Smooth muscle cell (in vitro differentiated cells): ENCODE data around the gene KCNK15. TPM values are rescaled to one million over a fixed set of nuclear protein-coding genes. Genes with fewer than 3 reads are reported as not detected.

Experiments used
- DNase-seq: peaks from one replicate; lab custom pipeline; 2025; ENCODE audit not compliant: unreplicated experiment; lab: John Stamatoyannopoulos, UW
- H2AFZ ChIP-seq: fragments of 200-600 bp; sonication (generic); 2 replicates; pipeline ENCODE4 v1.6.0; 2016; ENCODE audit warnings: antibody characterized with exemption, low read depth, mild to moderate bottlenecking
- H3F3A ChIP-seq: fragments of 200-600 bp; sonication (generic); 2 replicates; pipeline ENCODE4 v1.6.0; 2017; ENCODE audit warnings: antibody characterized with exemption, low read depth
- H3K27ac ChIP-seq: fragments of 200-600 bp; sonication (generic); 2 replicates; pipeline ENCODE4 v1.5.1; 2016; ENCODE audit warnings: low read depth, mild to moderate bottlenecking
- H3K27me3 ChIP-seq: fragments of 200-600 bp; sonication (generic); 2 replicates; pipeline ENCODE4 v1.6.1; 2016; ENCODE audit warnings: low read depth, mild to moderate bottlenecking
- H3K36me3 ChIP-seq: fragments of 200-600 bp; sonication (generic); 2 replicates; pipeline ENCODE4 v1.5.1; 2016; ENCODE audit warnings: low read depth
- H3K4me1 ChIP-seq: fragments of 200-600 bp; sonication (generic); 2 replicates; pipeline ENCODE4 v1.5.1; 2016; ENCODE audit warnings: low read depth
- H3K4me2 ChIP-seq: fragments of 200-600 bp; sonication (generic); 2 replicates; pipeline ENCODE4 v1.6.0; 2016; ENCODE audit warnings: mild to moderate bottlenecking
- H3K4me3 ChIP-seq: fragments of 200-600 bp; sonication (generic); 2 replicates; pipeline ENCODE4 v1.5.1; 2016; ENCODE audit warnings: mild to moderate bottlenecking
- H3K79me2 ChIP-seq: fragments of 200-600 bp; sonication (generic); 2 replicates; pipeline ENCODE4 v1.6.0; 2016; ENCODE audit warnings: low read depth, mild to moderate bottlenecking
- H3K9ac ChIP-seq: fragments of 200-600 bp; sonication (generic); 2 replicates; pipeline ENCODE4 v1.6.0; 2016; ENCODE audit warnings: low read depth
- H3K9me3 ChIP-seq: fragments of 200-600 bp; sonication (generic); replicated peaks from 2 replicates; pipeline ENCODE4 v1.5.1; 2016; ENCODE audit warnings: low read depth
- H4K20me1 ChIP-seq: fragments of 200-600 bp; sonication (generic); 2 replicates; pipeline ENCODE4 v1.6.0; 2016; ENCODE audit warnings: low read depth
- whole genome bisulfite sequencing: methylation state at CpG from one replicate; pipeline ENCODE4 v1.1.7; 2016; ENCODE audit warnings: low lambda C conversion rate; 5-methylcytosine and 5-hydroxymethylcytosine counted together
- polyA plus RNA-seq: library from polyadenylated mRNA; unstranded; fragments of >200 nt; fragmentation: Nextera tagmentation; extraction: Ambion mirVana; gene quantifications from 2 replicates; pipeline ENCODE4 v1.2.1, GENCODE V29; 2016
- total RNA-seq: library from RNA; depleted of rRNA; stranded (reverse); fragments of >200 nt; gene quantifications from 2 replicates; pipeline ENCODE4 v1.2.3, GENCODE V29; 2014
- TF ChIP-seq, protein P1 (sequence below): fragments of 200-600 bp; sonication (generic); IDR thresholded peaks from 2 replicates; pipeline ENCODE4 v1.5.1; 2017; ENCODE audit warnings: borderline replicate concordance, mild to moderate bottlenecking, antibody characterized with exemption; ENCODE audit not compliant: insufficient read depth, poor library complexity, severe bottlenecking

Gene KCNK15
- total and polyA plus RNA-seq, 2 experiments from 2014 or later = 0.06 to 0.54 TPM

DNA sequence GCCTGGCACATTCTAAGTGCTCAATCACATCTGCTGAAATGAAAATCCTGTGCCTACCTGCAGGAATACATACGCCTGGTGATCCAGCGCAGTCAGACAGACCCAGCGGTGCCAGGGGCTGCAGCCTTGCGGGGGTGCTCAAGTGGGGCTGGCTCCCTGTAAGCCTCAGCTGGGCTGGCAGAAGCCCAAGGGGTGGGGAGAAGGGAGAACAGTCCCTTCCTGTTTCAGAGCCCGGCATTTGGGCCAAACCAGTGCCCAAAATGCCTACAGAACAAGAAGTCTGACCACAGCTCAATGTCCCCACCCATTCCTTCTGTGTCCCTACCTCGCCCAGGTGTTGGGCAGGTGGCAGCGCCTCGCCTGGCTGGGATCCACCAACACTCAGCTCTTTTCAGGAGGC, 22.6 kb downstream of the KCNK15 start:
- Histone ChIP-seq H3K27ac (no peak overlapping the region), H3K79me2 (no peaks in the 10 kb centered on the region), H3K9ac (no peak overlapping the region), H3K9me3 (no peaks in the 10 kb centered on the region), H4K20me1 (no peaks in the 10 kb centered on the region), H3K4me3 (no peak overlapping the region), H2AFZ (no peak overlapping the region), H3K4me2 (no peak overlapping the region), H3K27me3 (no peaks in the 10 kb centered on the region), H3K4me1 (no peaks in the 10 kb centered on the region), H3F3A (no peaks in the 10 kb centered on the region), H3K36me3 (no peaks in the 10 kb centered on the region)
- 89% methylated on average over 8 of the region's 8 CpGs for WGBS
- TF ChIP-seq, protein P1, sequence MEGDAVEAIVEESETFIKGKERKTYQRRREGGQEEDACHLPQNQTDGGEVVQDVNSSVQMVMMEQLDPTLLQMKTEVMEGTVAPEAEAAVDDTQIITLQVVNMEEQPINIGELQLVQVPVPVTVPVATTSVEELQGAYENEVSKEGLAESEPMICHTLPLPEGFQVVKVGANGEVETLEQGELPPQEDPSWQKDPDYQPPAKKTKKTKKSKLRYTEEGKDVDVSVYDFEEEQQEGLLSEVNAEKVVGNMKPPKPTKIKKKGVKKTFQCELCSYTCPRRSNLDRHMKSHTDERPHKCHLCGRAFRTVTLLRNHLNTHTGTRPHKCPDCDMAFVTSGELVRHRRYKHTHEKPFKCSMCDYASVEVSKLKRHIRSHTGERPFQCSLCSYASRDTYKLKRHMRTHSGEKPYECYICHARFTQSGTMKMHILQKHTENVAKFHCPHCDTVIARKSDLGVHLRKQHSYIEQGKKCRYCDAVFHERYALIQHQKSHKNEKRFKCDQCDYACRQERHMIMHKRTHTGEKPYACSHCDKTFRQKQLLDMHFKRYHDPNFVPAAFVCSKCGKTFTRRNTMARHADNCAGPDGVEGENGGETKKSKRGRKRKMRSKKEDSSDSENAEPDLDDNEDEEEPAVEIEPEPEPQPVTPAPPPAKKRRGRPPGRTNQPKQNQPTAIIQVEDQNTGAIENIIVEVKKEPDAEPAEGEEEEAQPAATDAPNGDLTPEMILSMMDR = no peak
- no peak for DNase-seq

DNA sequence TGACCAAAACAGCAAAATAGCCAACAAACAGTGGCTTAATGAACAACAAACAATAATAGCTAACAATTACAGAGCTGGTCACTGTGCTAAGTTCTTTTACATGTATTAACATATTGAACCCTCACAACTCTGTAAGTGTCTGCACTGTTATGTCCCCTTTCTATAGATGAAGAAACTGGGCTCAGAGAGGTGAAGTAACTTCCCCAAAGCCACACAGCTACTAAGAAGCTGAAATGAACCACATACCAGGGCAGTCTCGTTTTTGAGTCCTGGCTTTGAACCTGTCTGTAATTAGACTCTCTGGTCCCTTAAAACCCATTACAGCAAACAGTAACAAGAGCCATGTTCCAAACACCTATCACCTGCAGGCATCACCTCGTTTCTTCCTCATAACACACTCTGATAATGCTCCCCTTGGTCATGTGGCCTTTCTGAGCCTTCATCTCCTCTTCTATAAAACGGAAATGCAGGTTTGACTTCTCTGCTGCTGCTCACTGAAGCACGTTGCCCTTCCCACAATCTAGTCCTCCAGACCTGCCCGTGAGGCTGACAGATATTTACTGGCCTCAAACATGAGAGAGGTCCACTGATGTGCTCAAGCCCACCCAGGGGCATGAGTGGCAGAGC, 23.3 kb downstream of the KCNK15 start:
- no peaks in the 10 kb centered on the region for H3K9me3 ChIP-seq
- H3K4me1 ChIP-seq = no peaks in the 10 kb centered on the region
- 73% methylated on average over 5 of the region's 5 CpGs for WGBS
- H4K20me1 ChIP-seq = no peaks in the 10 kb centered on the region
- no peak for DNase-seq
- TF ChIP-seq, protein P1 = no peak
- H3K9ac ChIP-seq = no peak overlapping the region
- H3K4me2 ChIP-seq = no peak overlapping the region
- H2AFZ ChIP-seq = no peak overlapping the region
- H3K27ac ChIP-seq = no peak overlapping the region
- H3K79me2 ChIP-seq = no peaks in the 10 kb centered on the region
- no peaks in the 10 kb centered on the region for H3F3A ChIP-seq
- H3K4me3 ChIP-seq = no peak overlapping the region
- no peaks in the 10 kb centered on the region for H3K36me3 ChIP-seq
- no peaks in the 10 kb centered on the region for H3K27me3 ChIP-seq

DNA sequence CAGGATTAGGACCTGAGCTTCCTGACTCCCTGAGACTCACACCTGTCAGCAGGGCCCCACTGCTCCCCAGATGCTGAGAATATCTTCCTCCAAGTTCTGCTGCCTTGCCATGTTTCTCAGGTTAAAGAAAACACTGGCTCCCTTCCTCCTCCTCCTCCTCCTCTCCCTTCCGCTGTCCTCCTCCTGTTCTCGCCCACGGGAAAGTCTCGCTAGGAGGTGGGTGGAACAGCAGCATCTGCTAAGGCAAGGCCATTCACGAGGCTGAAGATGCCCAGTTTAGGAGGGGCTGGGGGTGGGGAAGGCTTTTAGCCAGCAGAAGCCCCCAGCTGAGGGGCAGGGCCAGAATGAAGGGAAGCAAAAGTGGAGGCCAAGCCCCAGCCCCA, 23.8 kb downstream of the KCNK15 start:
- no peak overlapping the region for H3K4me2 ChIP-seq
- TF ChIP-seq, protein P1 = no peak
- H3K79me2 ChIP-seq = no peaks in the 10 kb centered on the region

More for the DNA sequence above, 23.8 kb downstream of the KCNK15 start:
- Histone ChIP-seq H3K36me3 (no peaks in the 10 kb centered on the region), H3K9me3 (no peaks in the 10 kb centered on the region), H3K9ac (no peak overlapping the region), H3K27me3 (no peaks in the 10 kb centered on the region), H4K20me1 (no peaks in the 10 kb centered on the region), H3K4me3 (no peak overlapping the region), H3K27ac (no peak overlapping the region), H3K4me1 (no peaks in the 10 kb centered on the region), H2AFZ (no peak overlapping the region), H3F3A (no peaks in the 10 kb centered on the region)
- no peak for DNase-seq
- 49% methylated on average over 5 of the region's 5 CpGs for WGBS
